Measurements from ENCODE around the gene AGAP1.
A peak's percentile ranks its signal among the peaks of the same experiment; 100 is the strongest.
"Not testable (repeated sequence)": the region's sequence is repeated elsewhere in the genome, so short reads cannot be mapped to it uniquely, and the experiment has no call there.

Gene AGAP1

DNA sequence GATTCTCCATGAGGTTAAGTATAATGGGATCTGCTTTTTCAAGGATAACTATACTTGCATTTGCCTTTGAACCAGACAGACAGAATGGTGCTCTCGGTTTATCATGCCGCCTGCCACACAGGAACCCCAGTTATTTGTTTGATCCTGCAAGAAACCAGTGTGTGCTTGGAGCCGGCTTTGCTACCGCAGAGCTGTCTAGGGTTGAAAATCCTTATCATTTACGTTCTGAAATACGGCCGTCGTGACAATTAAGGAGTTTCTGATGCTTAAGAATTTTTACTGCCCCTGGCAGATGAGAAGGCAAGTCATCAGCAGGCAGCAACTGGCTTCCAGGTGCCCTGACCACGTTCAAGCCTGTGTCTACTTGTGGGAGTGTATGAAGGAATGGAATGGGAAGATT, 562.3 kb downstream of the AGAP1 start:
- DNase-seq, result no peak

DNA sequence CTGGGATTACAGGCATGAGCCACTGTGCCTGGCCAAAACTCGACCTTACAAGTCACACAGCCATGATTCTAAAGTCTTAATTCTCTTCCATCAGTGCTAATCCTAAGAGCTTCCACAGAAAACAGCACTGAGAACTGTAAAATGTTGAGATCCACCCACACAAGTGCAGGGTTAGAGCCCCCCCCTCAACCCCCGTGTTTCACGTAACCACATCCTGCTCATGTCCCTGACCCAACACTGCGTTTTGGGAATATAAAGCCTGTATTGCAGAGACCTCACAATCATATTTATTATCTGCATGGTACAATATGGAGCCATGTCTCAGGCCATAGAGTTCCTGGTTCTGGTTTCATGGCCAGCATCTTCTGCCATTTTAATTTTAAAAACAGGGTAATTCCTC, 563.5 kb downstream of the AGAP1 start:
- no peak for DNase-seq

DNA sequence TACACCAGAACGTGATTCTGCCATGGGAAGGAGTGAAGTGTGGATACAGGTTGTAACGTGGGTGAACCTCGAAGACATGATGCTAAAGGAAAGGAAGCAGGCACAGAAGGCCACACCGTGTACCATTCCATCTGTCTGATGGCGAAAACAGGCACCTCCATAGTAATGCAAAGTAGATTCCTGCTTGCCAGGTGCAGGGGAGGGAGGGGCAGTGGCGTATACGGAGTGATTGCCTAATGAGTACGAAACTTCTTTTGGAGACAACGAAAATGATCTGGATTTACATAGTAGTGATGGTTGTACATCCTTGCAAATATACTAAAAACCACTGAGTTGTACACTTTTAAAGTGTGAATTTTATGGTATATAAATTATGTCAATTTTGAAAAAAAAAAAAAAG, 567.7 kb downstream of the AGAP1 start:
- no peak for DNase-seq

DNA sequence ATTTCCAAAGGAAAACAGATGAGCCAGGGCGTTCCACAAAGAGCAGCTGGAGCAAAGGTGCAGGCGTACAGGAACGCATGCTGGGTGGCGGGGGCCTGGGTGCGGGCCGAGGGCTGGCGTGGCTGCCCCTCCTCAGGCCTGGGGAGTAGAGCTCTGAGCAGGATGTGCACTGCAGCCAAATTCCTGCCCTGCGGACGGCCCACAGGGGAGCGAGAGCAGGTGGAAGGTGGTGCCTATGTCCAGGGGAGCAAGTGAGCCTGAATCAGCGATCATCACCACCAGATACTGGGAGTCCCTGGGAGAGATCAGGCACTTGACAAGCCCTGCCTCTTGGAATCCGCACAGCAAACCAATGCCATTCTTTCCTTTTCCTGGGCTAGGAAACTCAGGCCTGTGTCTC, 568.1 kb downstream of the AGAP1 start:
- no peak for DNase-seq

DNA sequence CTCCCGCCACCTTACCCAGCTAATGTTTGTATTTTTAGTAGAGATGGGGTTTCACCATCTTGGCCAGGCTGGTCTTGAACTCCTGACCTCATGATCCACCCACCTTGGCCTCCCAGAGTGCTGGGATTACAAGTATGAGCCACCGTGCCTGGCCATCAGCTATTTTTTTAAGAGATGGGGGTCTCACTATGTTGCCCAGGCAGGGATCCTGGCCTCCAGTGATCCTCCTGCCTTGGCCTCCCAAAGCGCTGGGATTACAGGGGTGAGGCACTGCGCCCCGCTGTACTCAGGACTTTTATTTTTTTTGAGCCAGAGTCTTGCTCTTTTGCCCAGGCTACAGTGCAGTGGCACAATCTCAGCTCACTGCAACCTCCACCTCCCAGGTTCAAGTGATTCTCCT, 569.0 kb downstream of the AGAP1 start:
- not testable (repeated sequence) for DNase-seq

DNA sequence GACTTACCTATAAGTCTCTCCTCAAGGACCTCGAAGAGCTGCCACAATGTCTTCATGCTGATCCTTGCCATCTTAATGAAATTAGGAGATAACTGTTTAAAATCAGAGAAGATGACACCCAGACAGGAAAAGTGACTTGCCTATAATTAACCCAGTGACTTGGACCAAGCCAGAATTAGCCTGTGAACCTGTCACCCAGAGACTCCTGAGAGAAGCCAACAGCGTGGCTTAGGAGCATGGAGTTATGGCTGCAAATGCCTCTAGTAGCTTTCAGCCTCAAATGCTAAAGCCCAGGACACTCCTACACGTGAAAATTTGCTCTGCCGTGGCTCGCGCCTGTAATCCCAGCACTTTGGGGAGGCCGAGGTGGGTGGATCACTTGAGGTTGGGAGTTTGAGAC, 570.2 kb downstream of the AGAP1 start:
- DNase-seq, result no peak

DNA sequence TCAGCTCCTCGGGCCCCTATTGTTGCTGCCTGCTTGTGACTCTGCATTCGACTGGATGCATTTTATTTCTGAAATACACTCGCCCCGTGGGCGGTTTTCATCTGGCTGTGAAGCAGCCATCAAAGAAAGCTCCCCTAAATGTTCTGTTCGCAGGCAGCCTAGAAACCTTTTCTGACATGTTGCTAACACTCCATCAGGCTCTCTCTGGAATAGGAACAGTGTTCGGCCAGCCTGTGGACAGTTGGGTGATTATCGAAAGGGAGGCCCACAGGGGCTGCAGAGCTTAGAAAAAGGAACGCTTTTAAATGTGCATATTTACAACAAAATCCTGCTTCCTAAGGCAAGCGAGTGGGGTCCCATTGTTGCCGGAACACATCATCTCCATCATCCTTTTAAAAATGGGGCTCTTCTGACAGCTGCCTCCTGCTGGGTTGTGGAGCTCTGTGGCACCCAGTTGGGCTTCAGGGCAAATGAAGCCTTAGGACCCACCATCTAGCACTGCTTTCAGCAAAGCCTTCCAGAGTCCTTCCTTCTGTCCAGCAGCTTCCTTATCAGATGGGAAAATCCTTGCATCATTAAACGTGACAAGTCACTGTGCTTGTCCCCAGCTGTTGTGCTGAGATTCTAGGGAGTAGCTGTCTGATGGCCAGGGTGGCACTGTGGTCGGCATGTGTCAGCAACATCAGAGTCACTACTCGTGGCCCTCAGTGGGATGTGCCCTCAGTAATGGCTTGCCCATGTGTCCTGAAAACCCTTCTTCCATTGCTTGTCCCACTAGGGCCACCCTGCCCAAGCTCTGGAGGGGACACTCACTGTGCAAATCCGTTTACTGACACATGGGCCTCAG, 571.7 kb downstream of the AGAP1 start:
- no peak for DNase-seq

DNA sequence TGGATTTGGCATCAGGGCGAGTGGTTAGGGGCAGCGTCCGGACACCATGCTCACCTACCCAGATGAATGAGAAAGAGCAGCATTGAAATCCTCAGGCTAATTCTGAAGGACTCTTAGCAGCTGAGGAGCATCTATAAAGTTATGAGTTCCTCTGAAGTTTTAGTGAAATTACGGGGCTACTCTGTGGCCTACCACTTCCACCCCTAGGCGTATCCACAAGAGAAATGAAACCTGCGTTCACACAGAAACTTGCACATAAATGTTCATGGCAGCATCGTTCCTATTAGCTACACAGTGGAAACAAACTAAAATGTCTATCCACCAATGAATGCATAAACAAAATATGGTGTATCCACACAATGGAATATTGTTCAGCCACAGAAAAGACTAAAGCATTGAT, 576.4 kb downstream of the AGAP1 start:
- DNase-seq, result no peak

DNA sequence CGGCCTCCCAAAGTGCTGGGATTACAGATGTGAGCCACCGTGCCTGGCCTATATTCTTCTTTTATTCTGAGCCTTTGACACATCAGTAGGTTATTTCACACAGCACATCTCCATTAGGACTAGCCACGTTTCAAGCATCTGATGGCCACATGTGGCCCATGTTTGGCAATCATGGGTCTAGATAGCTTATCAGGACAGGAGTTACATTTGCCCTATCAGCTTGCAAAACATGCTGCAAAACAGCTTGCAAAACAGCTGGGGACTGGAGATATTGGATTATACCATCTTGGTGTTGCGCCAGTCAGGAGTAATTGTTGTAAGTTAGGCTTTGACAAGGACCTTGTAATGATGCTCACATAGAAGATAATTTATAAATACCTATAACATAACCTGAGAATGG, 579.4 kb downstream of the AGAP1 start:
- DNase-seq, result no peak

DNA sequence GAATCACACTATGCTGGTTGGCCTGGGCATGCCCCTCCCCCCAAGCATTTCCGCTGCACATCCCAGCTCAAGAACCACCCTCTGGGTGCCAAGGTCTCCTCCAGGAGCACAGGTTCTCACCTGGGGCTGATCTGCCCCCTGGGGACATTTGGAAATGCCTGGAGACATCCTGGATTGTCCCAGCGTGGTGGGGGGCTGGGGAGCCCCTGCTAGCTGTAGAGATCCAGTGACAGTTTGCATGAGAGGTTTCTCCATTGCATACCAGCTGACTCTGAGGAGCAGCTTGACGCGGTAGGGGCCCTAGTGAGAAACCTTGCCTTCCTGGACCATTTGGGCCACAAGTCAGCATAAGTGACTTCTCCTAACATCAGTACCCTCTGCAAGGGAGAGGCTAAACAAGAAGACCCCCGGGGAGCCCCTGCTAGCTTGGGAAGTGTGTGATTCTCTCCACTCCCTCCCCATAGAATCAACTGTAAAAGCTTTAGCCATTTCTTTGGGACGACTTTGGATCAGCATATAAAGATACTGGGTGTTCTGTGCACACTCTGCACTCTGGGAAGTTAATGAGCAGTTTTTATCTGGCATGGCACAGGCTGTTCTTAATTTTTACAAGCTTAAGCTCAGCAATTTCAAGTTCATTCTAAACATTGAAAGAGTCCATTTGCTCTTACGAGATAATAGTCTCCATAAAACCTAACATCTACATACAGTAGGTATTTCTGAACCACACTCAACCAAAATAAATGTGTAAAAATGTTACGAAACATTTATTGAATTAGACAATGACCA, 580.2 kb downstream of the AGAP1 start:
- DNase-seq, result no peak

DNA sequence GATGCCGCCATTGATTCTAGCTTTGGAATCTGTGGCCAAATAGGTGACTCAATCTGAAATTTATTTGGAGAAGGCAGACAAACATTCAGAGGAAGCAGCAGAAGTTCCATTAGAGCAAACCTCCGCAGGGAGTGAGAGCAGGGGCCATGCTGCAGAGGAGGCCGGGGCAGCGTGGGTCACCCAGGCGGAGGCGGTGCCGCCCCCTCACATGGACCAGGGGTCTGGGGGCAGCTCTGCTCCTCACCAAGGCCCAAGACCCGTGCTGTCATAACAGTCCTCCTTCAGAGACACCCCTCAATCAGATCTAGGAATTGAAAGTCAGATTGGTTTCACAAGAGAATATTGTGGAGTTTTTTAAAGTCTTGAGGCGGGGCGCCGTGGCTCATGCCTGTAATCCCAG, 582.0 kb downstream of the AGAP1 start:
- no peak for DNase-seq

DNA sequence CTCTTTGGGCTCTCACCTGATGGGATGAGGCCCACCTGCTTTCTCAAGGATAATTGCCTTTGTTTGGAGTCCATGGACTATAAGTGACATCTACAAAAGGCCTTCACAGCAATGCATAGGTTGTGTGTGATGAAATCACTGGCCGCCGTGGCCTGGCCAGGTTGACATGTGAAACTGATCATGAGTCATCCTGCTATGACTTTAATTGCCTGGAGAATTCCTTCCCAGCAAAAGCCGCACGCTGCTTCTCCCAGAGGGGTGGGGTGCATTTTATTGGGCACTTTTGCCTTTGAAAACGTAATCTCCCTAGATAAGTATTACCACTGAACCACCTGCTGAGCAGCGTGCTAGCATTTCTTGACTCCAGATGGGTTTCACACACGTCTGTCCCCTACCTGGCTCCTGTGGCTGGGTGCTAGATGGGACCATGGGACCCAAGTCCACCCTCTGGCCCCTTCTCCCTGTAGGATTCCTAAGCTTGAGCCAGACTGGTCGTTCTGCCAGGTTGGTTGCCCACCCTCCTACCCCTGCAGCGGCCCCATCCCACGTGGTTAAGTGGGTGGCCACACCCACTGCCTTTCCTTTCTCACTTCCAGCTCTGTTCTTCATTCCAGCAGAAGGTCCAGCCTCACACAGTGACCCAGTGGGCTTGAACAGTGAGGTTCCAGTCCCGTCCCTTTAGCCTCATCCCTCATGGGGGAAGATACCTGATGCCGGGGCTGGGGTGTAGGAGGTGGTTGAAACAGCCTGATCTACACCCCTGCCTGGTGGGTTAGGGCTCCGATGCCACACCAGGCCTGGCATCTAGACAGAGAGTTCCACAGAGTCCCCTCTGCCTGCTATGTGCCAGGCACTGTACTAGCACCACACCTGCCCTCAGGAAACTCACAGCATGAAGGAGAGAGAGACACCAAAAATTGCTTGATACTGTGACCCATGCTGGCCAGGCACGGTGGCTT, 584.7 kb downstream of the AGAP1 start:
- peak; percentile 33 for DNase-seq

DNA sequence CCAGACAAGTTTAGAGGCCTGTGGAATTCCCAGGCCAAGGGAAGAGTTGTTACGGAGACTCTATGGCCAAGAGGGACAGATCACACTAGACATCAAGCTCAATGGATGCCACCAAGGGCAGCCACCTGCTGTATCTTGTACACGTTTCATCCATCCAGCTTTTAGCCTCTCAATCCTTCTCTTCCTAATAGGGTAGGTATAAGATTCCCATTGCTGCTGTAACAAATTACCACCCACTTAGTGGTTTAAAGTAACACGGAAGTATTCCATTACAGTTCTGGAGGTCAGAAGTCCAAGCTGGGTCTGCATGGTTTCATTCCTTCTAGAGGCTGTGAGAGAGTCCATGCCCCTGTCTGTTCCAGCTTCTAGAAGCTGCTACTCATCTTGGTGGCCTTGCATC, 586.6 kb downstream of the AGAP1 start:
- DNase-seq, result no peak

DNA sequence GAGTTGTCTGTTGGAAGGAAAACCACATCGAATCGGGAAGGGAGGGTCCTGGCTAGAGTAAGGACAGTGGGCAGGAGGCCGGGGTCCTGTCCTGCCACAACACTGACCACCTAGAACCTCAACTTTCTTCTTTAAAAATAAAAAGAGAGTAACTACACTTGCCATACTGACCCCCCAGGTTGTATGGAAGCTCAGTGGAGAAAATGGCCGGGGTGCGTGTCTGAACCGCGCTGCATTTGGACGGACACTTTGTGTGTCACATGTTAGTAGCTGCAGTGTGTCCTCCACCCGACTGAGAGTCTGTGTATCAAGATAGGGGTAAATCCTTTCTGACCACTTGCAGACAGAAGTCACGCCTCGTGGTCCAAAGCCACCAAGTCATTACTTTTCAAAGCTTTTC, 587.3 kb downstream of the AGAP1 start:
- no peak for DNase-seq

DNA sequence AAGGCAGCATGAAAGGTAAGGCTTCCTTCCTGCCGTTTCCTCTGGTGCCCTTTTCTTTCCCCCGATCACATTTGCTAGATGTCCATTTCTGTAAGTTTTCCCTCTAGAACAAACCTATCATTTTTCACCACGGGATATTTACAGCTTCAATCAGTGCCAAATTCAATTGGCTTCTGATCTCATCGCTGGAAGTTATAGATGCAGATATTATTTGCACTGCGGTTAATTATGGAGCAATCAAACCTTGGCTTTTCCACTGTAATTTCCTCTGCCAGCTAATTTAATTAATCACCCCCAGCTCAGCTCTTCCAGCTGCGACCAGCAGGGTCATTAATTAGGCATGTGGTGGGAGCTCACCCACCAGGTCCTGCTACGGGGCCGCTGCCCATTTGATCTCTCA, 588.2 kb downstream of the AGAP1 start:
- DNase-seq, result no peak

DNA sequence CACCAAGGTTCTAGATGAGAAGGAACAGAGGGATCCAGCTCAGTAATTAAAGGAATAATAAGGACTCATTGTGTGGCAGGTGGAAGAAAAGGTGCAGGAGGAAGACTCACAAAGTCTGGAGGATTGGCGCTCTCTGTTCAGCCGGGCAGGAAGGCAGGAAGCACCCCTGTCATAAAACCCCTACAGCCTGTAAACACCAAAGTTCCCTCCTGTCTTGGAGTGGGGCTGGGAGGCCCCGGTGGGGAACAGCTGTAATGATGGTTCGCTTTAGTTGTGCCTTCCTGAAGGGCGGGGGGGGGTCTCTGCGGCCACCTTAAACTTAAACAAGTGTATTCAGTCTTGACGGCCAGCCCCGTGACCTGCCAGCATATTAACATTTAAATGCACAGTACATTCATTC, 590.1 kb downstream of the AGAP1 start:
- DNase-seq, result no peak

DNA sequence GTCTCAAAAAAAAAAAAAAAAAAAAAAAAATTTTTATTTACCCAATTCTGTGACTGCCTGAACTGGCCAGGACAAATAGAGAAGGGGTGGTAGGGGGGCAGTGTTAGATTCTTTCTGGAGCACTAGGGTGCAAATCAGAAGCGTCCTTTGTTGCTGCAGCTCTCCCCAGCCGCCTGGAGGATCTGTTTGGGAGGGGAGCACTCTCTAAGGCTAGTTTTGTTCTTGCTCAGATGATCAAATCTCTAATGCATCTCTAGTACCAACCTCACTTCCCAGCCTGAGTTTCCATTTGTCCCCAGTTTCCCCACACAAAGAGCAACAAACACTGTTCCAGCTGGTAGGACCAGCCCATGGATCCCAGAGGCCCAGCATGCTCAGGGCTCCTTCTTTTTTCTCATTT, 591.4 kb downstream of the AGAP1 start:
- DNase-seq, result no peak

DNA sequence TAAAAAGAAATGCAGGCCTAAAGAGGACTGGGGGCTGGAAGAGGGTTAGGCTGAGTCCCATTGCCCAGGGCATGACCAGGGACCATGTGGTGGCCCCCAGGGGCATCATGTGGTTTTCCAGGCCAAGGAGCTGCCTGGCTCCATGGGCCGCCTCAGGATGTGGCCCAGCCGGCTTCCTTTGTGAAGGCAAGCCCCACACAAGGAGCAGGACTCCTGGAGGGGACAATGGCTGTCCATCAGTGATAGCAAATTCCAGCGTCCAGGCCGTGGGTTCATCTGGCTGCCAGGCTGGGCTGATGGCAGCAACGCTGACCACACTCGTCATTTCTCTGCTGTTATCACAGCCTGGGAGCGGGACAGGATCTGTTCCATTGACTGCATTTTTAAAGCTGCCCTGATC, 591.8 kb downstream of the AGAP1 start:
- DNase-seq, result no peak

DNA sequence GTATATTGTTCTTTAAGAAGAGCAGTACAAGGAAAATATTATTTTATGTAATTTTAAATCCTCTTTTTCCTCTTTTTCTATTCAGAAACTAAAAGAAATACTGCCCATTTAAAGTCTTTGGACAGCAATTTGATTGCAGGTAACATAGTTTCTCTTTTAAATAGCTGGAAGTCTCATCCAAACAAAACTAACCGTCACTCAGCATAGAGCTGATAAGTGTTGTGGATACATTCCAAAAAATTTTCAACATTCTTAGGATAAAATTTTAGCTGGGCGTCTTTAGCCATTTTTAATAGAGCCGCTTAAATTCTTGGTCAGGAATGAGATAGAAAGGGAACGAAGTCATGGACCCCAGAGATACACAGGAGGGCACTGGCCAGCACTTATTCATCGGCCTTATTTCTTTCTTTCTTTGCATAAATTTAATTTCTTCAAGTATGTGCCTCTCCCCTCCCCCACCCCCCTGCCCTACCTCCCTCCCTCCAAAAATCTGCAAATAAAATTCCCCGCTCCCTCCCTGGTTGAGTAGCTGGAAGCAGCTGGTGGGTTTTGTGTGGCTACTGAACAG, 592.6 kb downstream of the AGAP1 start:
- no peak for DNase-seq

DNA sequence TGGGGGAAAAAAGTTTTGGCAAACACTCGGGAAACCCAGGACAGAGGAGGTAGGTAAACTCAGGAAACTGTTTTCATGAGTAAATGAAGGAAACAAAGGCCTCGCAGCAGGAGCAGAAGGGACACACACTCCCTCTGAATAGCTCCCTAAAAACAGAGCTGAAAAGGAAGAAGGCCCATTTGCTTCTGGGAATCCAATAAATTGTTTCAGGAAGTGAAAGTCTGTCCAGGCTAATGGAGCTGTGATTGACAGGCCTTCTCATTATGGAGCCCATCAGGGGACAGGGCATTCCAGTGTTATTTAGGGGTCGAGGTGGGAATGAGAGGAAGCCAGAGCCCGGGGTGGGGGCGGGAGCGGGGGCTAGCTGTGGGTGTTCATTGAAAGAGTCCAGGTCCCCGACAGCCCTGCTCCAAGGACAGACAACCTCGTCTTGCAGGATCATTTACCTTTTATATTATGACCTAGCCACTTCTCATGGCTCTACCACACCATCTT, 593.2 kb downstream of the AGAP1 start:
- DNase-seq, result no peak

DNA sequence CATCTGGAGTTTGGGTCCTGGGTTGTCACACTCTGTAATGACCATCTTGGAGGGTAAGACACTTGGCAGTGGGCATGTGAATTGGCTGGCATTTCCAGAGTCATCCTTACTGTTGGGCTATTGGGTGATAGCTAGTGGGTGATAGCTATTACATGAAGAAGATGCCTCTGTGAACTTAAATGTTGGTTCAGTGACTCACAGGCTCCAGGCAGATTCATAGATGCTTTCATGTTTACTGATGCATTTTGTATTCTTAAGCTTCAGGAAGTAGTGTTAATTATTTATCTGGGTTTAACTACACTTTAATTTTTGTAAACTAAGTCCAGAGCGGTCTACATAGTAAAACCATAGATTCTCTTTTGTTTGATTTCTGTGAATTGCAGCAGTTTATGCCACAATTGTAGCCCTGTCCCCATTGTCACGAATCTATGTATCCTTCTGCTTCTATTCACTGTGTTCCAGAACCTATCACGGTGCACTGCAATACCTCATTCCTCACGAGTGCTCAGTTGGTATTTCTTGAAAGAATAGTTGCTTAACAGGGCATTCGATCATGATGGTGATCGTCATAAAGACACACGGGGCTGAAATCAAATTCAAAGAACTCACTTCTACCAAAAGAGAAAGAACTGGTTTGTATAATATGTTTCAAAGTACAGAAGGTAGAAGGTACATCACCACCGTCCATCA, 594.7 kb downstream of the AGAP1 start:
- DNase-seq, result no peak
